ENCODE measurements around the gene ACP1. TPM values are rescaled to one million over a fixed set of nuclear protein-coding genes. Genes with fewer than 3 reads are reported as not detected.

ACP1 gene
- total RNA-seq, 4 donors from 2014 or later: 117 to 136 (median 128) TPM

GRCh38 chr2:236993-237539 is 27.7 kb upstream of the ACP1 start:
- Histone ChIP-seq H3K27me3 (no peaks in the 10 kb centered on the region), H3K4me3 (replicated peaks in 1 of 3) (no peak overlapping the region), H3K4me1 (no peaks in the 10 kb centered on the region), H3K27ac (no peak overlapping the region), H3K36me3 (peaks cover 0 to 3% of the 10 kb centered on the region in 2 donors), H3K9me3 (no peaks in the 10 kb centered on the region)
- DNase-seq: no peak
- intact Hi-C loops (cut with DNase I): no loop called here
- 93 to 95% methylated on average over 6 of the region's 6 CpGs for whole genome bisulfite sequencing, 2 donors
- TF ChIP-seq POLR2A (IDR thresholded peaks at IDR 0.05) (no peak), CTCF (IDR thresholded peaks at IDR 0.05) (no peak)

- Histone ChIP-seq H3K9me3 (no peaks in the 10 kb centered on the region), H3K36me3 (peaks cover 0 to 3% of the 10 kb centered on the region in 2 donors), H3K27ac (no peak overlapping the region), H3K4me3 (replicated peaks in 1 of 3) (no peak overlapping the region), H3K4me1 (no peaks in the 10 kb centered on the region), H3K27me3 (no peaks in the 10 kb centered on the region)
- WGBS, 2 donors: 85 to 89% methylated on average over 6 of the region's 6 CpGs
- TF ChIP-seq CTCF (IDR thresholded peaks at IDR 0.05): no peak
- TF ChIP-seq POLR2A (IDR thresholded peaks at IDR 0.05): no peak
- DNase-seq: no peak
- intact Hi-C loops (cut with DNase I): no loop called here
Measured at GRCh38 chr2:237878-238277, 26.9 kb upstream of the ACP1 start.

DNA sequence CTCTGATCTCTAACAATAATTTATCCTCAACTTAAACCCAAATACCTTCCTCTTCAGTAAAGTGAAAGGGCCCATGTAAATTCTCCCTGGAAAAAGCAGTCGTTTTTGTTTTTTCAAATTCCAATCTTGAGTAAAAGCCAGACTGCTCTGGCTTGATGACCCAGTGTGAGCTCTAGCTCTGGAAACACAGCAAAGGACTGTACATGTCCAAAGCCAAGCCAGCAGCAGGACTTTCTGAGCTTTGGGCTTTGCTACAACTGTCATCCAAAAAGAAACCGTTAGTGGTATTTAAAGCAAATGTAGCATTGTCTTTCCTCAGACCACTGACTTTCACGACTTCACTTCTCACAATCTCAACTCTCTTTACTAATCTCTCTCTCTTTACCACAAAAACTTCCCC is 26.3 kb upstream of the ACP1 start:
- no peaks in the 10 kb centered on the region for H3K4me1 ChIP-seq
- H3K27ac ChIP-seq: no peak overlapping the region
- TF ChIP-seq CTCF (IDR thresholded peaks at IDR 0.05): no peak
- no peak for TF ChIP-seq POLR2A (IDR thresholded peaks at IDR 0.05)
- intact Hi-C loops (cut with DNase I): no loop called here
- H3K27me3 ChIP-seq: no peaks in the 10 kb centered on the region
- no peak overlapping the region for H3K4me3 ChIP-seq (replicated peaks in 1 of 3)
- WGBS, 2 donors: 63 to 66% methylated on average over 3 of the region's 3 CpGs
- H3K9me3 ChIP-seq: no peaks in the 10 kb centered on the region
- H3K36me3 ChIP-seq: peaks cover under 1 to 1% of the 10 kb centered on the region in 2 donors
- DNase-seq: no peak

DNA sequence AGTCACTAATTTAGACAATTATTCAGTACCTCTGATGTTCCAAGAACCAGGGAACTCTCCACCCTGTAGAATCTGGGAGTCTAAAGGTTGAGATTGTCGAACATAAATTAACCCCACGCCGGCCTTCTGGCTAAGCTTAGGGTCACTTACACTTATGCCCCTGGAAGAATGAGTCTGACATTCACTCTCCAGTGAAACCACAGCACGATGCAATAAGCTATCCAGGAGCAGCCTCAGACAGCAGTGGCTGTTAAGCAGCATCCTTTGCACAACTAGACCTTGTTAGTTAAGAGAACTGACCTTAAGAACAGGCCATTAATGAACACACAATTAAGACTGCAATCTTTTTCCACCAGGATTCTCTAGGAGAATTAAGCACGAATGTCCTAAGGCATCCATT is 25.9 kb upstream of the ACP1 start:
- no peak for DNase-seq
- peaks cover 2 to 6% of the 10 kb centered on the region in 2 donors for H3K36me3 ChIP-seq
- 93 to 95% methylated on average over 5 of the region's 5 CpGs for WGBS, 2 donors
- no peak overlapping the region for H3K27ac ChIP-seq
- no peaks in the 10 kb centered on the region for H3K4me1 ChIP-seq
- intact Hi-C loops (cut with DNase I): no loop called here
- H3K9me3 ChIP-seq: no peaks in the 10 kb centered on the region
- H3K4me3 ChIP-seq (replicated peaks in 1 of 3): no peak overlapping the region
- no peaks in the 10 kb centered on the region for H3K27me3 ChIP-seq
- TF ChIP-seq POLR2A (IDR thresholded peaks at IDR 0.05) (no peak), CTCF (IDR thresholded peaks at IDR 0.05) (no peak)

GRCh38 chr2:244547-244946 is 20.2 kb upstream of the ACP1 start:
- no peak overlapping the region for H3K4me3 ChIP-seq (replicated peaks in 1 of 3)
- TF ChIP-seq POLR2A (IDR thresholded peaks at IDR 0.05) (no peak), CTCF (IDR thresholded peaks at IDR 0.05) (no peak)
- H3K27ac ChIP-seq: no peak overlapping the region
- H3K27me3 ChIP-seq: no peaks in the 10 kb centered on the region
- H3K9me3 ChIP-seq: no peaks in the 10 kb centered on the region
- WGBS, 2 donors: 94 to 96% methylated on average over 7 of the region's 7 CpGs
- peaks cover 12 to 15% of the 10 kb centered on the region in 2 donors for H3K36me3 ChIP-seq
- H3K4me1 ChIP-seq: no peaks in the 10 kb centered on the region
- DNase-seq: no peak
- intact Hi-C loops (cut with DNase I): no loop called here
